Mucosa of descending colon (tissue), 3 donors: ENCODE data around the gene GGTA1. TPM values are rescaled to one million over a fixed set of nuclear protein-coding genes. Genes with fewer than 3 reads are reported as not detected.

Experiments used
- ATAC-seq: fragments of 200-7000 bp; cut with Tn5 transposase; one replicate; pipeline ENCODE4 v1.9.1; 2020; ENCODE audit warnings: mild to moderate bottlenecking, moderate library complexity
- DNase-seq, 3 donors: peaks; one replicate each; pipeline ENCODE4 v3.0.0-alpha.2; 2020
- H3K36me3 ChIP-seq: fragments of 200-600 bp; one replicate; pipeline ENCODE4 v1.8.0; 2021; ENCODE audit warnings: low read depth, mild to moderate bottlenecking
- H3K4me1 ChIP-seq: fragments of 200-600 bp; one replicate; pipeline ENCODE4 v1.8.0; 2021; ENCODE audit warnings: low read depth, mild to moderate bottlenecking
- H3K4me3 ChIP-seq: fragments of 200-600 bp; one replicate; pipeline ENCODE4 v1.8.0; 2021; ENCODE audit warnings: mild to moderate bottlenecking
- H3K9me3 ChIP-seq: fragments of 200-600 bp; one replicate; pipeline ENCODE4 v1.8.0; 2021; ENCODE audit warnings: mild to moderate bottlenecking
- intact Hi-C, 2 donors: fragments of 100-400 bp; cut with DNase I in 1 of 2; cut with micrococcal nuclease in 1 of 2; formaldehyde crosslinking; loops; one replicate each; pipeline versions ENCODE4 v1.11.0 to v1.11.1; 2022; cut with DNase I, micrococcal nuclease
- total RNA-seq, 3 donors: library from RNA; stranded (reverse); fragmentation: NEBNext Ultra II Directional in 2 of 3; extraction: Animal tissue kit (Norgen Biotek cat#: 25700) in 2 of 3; gene quantifications; one replicate each; pipeline versions ENCODE4 v1.2.1 to v1.2.4, GENCODE V29; 2021 to 2023
- TF ChIP-seq, protein P1 (sequence below): fragments of 200-600 bp; IDR thresholded peaks from one replicate; pipeline ENCODE4 v1.8.0; 2022; ENCODE audit warnings: antibody characterized with exemption, mild to moderate bottlenecking
- donor health status: DM: no; HTN: no; CAD: no; lungs with moderate emphysema.
- donor health status: DM: no; HTN: no; CAD: no.
- donor health status: DM: no; HTN: yes; CAD: no.

The GGTA1 gene
- total RNA-seq, 3 donors from 2014 or later: 1.7 to 6.5 (median 3.2) TPM

DNA sequence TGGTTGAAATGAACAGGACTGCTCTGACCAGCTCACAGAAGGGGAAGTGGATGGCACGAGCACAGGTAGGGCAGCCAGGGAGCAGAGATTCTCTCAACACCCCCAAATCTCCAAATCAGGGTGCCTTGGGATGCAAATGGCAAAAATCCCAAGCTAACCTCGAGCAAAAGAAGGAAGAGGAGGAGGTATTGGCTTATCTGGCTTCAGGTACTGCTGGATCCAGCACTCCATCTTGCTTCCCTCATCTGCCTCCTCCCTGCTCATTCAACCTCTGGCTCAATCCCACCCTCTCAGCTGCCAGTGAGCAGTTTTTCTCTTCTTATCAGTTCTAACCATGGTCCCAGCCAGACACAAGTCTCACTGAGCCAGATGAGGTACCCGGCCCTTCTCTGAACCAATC, 41.6 kb upstream of the GGTA1 start:
- no peaks in the 10 kb centered on the region for H3K36me3 ChIP-seq
- no peak overlapping the region for H3K4me3 ChIP-seq
- H3K9me3 ChIP-seq: no peaks in the 10 kb centered on the region
- intact Hi-C loops: no loop called here
- peaks cover 4% of the 10 kb centered on the region for H3K4me1 ChIP-seq
- ATAC-seq (no peak), DNase-seq (no peak)
- TF ChIP-seq, protein P1, sequence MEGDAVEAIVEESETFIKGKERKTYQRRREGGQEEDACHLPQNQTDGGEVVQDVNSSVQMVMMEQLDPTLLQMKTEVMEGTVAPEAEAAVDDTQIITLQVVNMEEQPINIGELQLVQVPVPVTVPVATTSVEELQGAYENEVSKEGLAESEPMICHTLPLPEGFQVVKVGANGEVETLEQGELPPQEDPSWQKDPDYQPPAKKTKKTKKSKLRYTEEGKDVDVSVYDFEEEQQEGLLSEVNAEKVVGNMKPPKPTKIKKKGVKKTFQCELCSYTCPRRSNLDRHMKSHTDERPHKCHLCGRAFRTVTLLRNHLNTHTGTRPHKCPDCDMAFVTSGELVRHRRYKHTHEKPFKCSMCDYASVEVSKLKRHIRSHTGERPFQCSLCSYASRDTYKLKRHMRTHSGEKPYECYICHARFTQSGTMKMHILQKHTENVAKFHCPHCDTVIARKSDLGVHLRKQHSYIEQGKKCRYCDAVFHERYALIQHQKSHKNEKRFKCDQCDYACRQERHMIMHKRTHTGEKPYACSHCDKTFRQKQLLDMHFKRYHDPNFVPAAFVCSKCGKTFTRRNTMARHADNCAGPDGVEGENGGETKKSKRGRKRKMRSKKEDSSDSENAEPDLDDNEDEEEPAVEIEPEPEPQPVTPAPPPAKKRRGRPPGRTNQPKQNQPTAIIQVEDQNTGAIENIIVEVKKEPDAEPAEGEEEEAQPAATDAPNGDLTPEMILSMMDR: no peak

DNA sequence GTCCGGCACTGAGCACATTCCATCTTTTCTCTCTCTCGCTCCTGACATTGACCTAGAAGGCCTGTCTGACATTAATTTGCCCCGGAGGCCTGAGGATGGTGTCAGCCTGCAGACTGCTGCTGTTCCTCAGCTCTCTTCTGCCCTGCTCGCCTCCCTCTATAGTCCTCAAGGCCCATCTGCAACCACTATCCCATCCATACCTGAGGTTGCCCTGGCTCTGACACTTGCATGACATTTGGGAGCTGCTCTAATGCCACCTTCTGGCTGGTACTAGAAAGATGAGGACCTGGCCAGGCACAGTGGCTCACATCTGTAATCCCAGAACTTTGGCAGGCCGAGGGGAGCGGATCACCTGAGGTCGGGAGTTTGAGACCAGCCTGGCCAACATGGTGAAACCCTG, 38.6 kb upstream of the GGTA1 start:
- Histone ChIP-seq H3K4me3 (no peak overlapping the region), H3K36me3 (no peaks in the 10 kb centered on the region), H3K9me3 (no peaks in the 10 kb centered on the region), H3K4me1 (no peaks in the 10 kb centered on the region)
- intact Hi-C loops: no loop called here
- DNase-seq (no peak), ATAC-seq (peak; percentile 25)
- TF ChIP-seq, protein P1: no peak

DNA sequence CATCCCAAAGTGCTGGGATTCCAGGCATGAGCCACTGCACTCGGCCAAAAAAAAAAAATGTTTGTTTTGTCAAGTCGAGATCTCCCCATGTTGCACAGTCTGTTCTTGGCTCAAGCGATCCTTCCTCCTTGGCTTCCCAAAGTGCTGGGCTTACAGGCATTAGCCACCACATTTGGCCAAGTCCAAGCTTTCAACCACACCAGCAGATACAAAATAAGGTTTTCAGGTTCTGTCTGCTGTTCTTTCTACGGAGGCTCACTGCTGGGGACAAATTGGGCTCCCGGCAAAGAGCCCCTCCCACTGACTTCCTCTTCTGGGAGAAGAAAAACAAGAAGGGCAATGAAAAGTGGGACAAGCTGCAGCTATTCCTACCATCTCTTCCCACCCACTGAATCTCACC, 37.6 kb upstream of the GGTA1 start:
- no peaks in the 10 kb centered on the region for H3K36me3 ChIP-seq
- no peak for ATAC-seq
- H3K4me3 ChIP-seq: no peak overlapping the region
- DNase-seq: no peak
- no peaks in the 10 kb centered on the region for H3K4me1 ChIP-seq
- TF ChIP-seq, protein P1: no peak
- intact Hi-C loops: no loop called here
- no peaks in the 10 kb centered on the region for H3K9me3 ChIP-seq

DNA sequence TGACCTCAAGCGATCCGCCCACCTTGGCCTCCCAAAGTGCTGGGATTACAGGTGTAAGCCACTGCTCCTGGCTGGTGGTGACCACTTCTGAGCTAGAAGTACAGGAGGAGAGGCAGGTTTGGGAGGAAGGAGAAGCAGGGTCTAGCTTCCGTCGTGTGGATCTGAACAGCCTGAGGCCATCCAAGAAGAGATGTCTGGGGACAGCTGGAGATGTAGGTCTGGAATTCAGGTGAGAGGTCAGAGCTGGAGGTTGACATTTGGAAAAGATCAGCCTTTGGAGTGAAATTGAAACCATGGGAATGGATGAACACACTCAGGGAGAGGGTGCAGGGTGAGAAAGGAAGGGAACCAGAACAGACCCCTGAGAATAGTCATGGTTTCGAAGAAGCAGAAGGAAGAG, 33.2 kb upstream of the GGTA1 start:
- ATAC-seq: no peak
- DNase-seq: no peak
- no peaks in the 10 kb centered on the region for H3K9me3 ChIP-seq
- intact Hi-C loops: no loop called here
- no peak overlapping the region for H3K4me3 ChIP-seq
- TF ChIP-seq, protein P1: no peak
- H3K36me3 ChIP-seq: no peaks in the 10 kb centered on the region
- no peaks in the 10 kb centered on the region for H3K4me1 ChIP-seq

DNA sequence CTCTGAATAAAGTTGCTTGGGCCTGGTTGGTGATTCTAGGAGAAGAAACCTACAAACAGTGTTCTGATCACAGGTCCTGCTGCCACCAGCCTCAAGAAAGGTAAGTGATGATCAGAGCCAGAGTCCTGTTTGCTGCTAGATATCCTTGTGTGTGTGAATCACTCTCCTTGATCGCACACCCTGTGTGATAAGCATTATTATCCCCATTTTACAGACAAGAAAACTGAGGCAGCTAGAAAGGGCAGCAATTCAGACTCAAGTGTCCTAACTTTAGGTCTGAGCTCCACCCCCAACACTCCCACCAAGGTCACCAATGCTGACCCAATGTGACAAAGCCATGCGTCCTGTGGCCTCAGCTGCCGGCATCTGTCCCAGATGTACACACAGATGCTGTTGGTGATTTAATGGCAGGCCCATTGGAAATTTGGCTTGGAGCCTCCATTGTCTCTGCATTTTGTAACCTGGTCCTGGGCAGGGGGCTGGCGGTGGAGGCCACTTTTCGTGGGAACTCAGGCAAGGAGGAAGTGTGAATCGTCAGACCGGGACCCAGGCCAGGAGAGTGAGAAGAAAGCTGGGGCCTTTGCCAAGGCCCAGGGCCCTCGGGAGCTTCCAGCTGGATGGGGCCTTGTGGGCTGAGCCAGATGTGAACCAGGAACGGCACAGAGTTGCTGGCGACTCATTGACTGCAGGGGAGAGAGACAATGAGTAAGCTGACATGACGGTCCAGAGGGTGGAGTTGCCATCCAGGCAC, 29.8 kb upstream of the GGTA1 start:
- TF ChIP-seq, protein P1: no peak
- no peaks in the 10 kb centered on the region for H3K9me3 ChIP-seq
- intact Hi-C loops: no loop called here
- no peaks in the 10 kb centered on the region for H3K4me1 ChIP-seq
- DNase-seq: peak; percentile 70 to 84 (median 80)
- no peak overlapping the region for H3K4me3 ChIP-seq
- no peaks in the 10 kb centered on the region for H3K36me3 ChIP-seq
- peak; percentile 60 for ATAC-seq
